Stimulated activated CD8-positive, alpha-beta memory T cell treated with anti-CD3 and anti-CD28 coated beads, Interleukin-4, amount 100 ng/mL, for 1 hour (primary cell): Measurements from ENCODE around the gene SMURF1.

ENCODE experiments used
- DNase-seq, 2 donors: peaks; one replicate each; pipeline ENCODE4 v3.0.0-alpha.2; 2020; ENCODE audit warnings: low read depth in 2 of 2, low spot score in 1 of 2

The SMURF1 gene

DNA sequence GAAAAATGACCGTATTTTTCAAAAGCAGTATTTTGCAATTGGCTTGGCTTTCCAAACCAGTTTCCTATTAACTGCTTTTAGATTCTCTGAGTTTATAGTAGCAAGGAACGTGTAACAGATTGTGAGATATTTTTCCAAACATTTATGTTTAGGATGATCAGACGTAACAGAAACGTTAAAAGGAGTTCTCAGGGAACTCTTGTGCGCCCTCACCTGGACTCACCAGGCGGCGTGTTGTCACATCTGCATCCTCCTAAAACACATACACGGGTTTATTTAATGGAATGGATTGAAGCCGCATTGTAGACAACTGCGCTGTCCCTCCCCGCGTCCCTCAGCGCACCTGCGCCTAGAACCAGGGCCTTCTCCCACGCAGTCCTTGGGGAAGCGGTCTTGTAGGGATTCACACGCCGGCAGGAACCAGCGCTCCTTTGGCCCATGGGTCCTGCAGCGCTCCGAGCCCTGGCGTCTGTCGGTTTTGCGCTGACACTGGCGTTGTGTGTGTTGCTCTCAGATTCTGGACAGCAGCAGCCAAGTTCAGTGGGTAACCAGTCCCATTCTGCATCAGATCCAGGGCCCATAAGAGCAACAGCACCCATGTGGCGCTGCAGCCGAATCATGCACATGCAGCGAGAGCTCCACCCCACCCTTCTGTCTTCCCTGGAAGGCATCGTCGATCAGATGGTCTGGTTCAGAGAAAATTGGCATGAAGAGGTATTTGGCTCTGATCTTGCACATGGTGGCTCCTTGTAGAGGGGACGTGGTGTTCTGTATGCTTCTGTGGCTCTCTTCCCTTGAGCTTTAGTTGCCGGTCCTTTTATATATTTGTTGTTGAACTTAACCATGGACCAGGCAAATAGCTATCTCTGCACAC, 150.6 kb downstream of the SMURF1 start:
- no peak for DNase-seq

DNA sequence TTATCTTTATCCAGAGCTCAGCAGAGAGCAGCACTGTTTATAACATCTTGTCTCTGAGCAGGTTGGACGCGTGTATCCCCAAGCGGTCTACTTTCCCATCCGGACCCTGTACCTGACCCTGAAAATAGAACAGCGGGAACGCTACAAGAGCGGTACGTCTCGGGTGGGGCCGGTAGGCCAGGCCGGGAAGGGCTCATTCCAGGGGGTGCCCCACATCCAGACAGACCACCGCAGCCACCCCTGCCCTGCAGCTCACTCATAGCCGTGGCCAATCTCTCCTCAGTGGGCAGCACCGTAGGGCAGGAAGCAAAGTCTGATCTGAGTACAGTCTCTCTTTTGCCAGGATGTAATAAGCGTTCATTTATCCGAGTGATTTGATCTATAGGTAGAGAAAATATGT, 151.8 kb downstream of the SMURF1 start:
- no peak for DNase-seq

GRCh38 chr7:98991141-98991540, 152.8 kb downstream of the SMURF1 start:
- no peak for DNase-seq

- no peak for DNase-seq
These were observed 153.6 kb downstream of the SMURF1 start for GRCh38 chr7:98990356-98990755.

DNA sequence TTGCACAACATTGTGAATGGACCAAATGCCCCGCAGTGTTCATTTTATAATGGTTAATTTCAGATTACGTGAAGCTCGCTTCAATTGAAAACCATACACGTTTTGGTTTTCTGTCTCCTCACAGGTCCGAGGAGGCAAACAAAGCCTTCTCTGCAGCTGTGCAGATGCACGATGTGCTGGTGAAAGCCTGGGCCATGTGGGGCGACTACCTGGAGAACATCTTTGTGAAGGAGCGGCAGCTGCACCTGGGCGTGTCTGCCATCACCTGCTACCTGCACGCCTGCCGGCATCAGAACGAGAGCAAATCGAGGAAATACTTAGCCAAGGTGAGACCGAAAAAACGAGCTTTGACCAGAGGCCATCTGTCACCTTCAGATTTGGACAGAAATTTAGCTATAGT, 155.3 kb downstream of the SMURF1 start:
- DNase-seq, result no peak

DNA sequence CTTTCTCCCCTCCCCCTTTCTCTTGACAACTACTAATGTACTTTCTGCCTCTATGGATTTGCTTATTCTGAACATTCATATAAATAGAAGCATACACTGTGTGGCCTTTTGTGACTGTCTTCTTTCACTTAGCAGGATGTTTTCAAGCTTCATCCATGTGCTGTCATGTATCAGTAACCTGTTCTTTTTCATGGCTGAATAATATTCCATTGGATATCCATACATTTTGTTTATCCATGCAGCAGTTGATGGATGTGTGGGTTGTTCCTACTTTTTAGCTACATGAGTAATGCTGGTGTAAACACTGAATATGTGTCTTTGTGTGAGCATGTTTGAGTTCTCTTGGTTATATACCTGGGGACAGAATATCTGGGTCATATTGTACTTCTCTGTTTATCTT, 158.0 kb downstream of the SMURF1 start:
- no peak for DNase-seq

- no peak for DNase-seq
These were observed 158.5 kb downstream of the SMURF1 start for GRCh38 chr7:98985406-98985805.

DNA sequence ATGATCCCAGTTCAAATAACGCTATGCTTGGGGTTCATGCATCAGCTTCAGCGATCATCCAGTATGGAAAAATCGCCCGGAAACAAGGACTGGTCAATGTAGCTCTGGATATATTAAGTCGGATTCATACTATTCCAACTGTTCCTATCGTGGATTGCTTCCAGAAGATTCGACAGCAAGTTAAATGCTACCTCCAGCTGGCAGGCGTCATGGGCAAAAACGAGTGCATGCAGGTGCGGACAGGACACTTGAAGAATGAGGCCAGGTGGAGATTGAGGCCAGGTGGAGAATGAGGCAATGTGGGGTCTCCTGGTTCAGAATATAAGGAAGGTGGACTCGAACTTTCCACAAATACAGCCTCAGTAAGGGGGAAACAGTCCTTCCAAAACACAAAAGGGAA, 159.8 kb downstream of the SMURF1 start:
- DNase-seq, result no peak

DNA sequence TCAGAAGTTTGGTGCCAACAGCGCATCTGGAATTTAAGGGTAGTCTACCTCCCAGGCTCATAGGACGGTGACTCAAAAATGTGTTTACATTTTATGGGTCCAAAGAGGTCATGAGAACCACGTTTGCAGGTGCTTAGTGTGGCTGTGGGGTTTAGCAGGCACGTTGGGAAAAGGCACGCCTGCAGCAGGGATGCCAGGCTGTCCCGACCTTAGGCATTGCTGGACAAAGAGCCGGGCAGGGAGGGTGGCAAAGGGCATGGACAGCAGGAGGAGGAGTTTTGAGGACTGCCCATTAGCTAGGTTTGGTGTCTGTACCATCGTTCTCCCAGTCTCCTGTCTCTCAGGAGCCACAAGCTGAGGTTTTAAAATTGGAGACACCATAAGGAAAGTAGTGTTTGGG, 161.2 kb downstream of the SMURF1 start:
- DNase-seq, result no peak

GRCh38 chr7:98981701-98982100, 162.2 kb downstream of the SMURF1 start:
- no peak for DNase-seq

DNA sequence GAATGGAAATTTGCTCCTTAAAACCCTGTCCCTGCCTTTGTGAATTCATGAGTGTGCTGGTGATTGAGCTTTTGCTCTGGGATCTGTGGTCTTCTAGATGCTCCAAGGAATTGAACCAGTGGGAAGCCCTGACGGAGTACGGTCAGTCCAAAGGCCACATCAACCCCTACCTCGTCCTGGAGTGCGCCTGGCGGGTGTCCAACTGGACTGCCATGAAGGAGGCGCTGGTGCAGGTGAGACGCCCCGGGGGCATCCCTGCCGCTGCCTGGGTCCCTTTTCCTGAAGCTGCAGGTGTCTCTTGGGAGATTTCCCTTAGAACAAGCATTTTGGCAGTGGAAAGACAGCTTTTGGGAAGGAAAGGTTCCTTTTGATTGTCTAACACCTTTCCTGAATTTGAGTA, 165.2 kb downstream of the SMURF1 start:
- DNase-seq, result no peak
